Measurements from ENCODE around the gene PLEKHO1. TPM values are rescaled to one million over a fixed set of nuclear protein-coding genes. Genes with fewer than 3 reads are reported as not detected.

The PLEKHO1 gene
- total and polyA plus RNA-seq, 2 of the 4 experiments (the other 2 are of a cell fraction): 51.4 to 56.0 TPM

GRCh38 chr1:150132372-150132771 is 17.3 kb upstream of the PLEKHO1 start:
- dilution Hi-C loops (cut with HindIII; ENCODE audit: low sequenced_read_pairs, unreplicated experiment) (no loop called here), in situ Hi-C loops (cut with MboI; ENCODE audit: low sequenced_read_pairs) (no loop called here), intact Hi-C loops (cut with micrococcal nuclease) (no loop called here)
- H2BK15ac ChIP-seq (ENCODE audit: low read depth, low read length): no peak overlapping the region
- H4K5ac ChIP-seq (ENCODE audit: low read depth, low read length): no peak overlapping the region
- no peak overlapping the region for H3K4ac ChIP-seq (ENCODE audit: low read depth, low read length)
- no peak overlapping the region for H3K14ac ChIP-seq (replicated peaks; ENCODE audit: low read depth, low read length)
- TF ChIP-seq BHLHE40 (IDR thresholded peaks at IDR 0.05; ENCODE audit: low read depth, low read length): no peak
- TF ChIP-seq RAD21 (IDR thresholded peaks at IDR 0.05; ENCODE audit: low read length): no peak
- TF ChIP-seq USF2 (IDR thresholded peaks at IDR 0.05; ENCODE audit: low read depth, low read length): no peak
- H3K23ac ChIP-seq (ENCODE audit: low read depth, low read length): no peak overlapping the region
- no CpG with 5 or more reads among the region's 1 CpG for WGBS, 2 experiments (ENCODE audit: extremely low coverage in 2 of 2, insufficient read length in 1 of 2)
- no peaks in the 10 kb centered on the region for H3K9me3 ChIP-seq (ENCODE audit: control insufficient read depth, insufficient read depth, low read length)
- no peak overlapping the region for H3K27ac ChIP-seq (ENCODE audit: insufficient read depth, low read length)
- ChIA-PET POLR2A (ENCODE audit: unreplicated experiment) (no interaction called here), CTCF (no interaction called here)
- H4K91ac ChIP-seq (ENCODE audit: insufficient read depth, low read depth, low read length): no peak overlapping the region
- no peaks in the 10 kb centered on the region; a peak in 2 of 4 replicates for H3K79me1 ChIP-seq (ENCODE audit: low read depth in 1 of 2, low read length in 2 of 2)
- no peak overlapping the region for H4K8ac ChIP-seq (ENCODE audit: low read depth in 2 of 2, low read length in 2 of 2)
- H3K9ac ChIP-seq (ENCODE audit: low read depth, low read length): no peak overlapping the region
- H3K56ac ChIP-seq (ENCODE audit: extremely low read depth, insufficient read depth, low read length): no peak overlapping the region
- H3K4me1 ChIP-seq (ENCODE audit: control insufficient read depth, insufficient read depth, low read length): peaks cover 6% of the 10 kb centered on the region
- no peak overlapping the region for H2BK120ac ChIP-seq (ENCODE audit: low read depth, low read length)
- H4K20me1 ChIP-seq (ENCODE audit: insufficient read depth, low read length): no peaks in the 10 kb centered on the region
- H2AK9ac ChIP-seq (replicated peaks; ENCODE audit: low read depth, low read length, poor library complexity): no peak overlapping the region
- no peak overlapping the region for H2AFZ ChIP-seq (replicated peaks; ENCODE audit: low read length, poor library complexity)
- ATAC-seq (ENCODE audit: low read depth): no peak
- peak; percentile 18 for DNase-seq
- no peak overlapping the region for H3K4me2 ChIP-seq (ENCODE audit: low read depth, low read length)
- H2AK5ac ChIP-seq (ENCODE audit: low read depth, low read length): no peak overlapping the region
- H2BK20ac ChIP-seq (ENCODE audit: low read depth, low read length): no peak overlapping the region
- H2BK5ac ChIP-seq (ENCODE audit: low read depth, low read length, poor library complexity, severe bottlenecking): no peak overlapping the region
- no TSS peak for BruUV-seq (replicated peaks)
- 0 out of 2 replicates have a peak, but pooled peaks cover 2% of the 10 kb centered on the region for H3K36me3 ChIP-seq (ENCODE audit: control insufficient read depth, insufficient read depth, low read length)
- H3K18ac ChIP-seq (ENCODE audit: low read depth, low read length): no peak overlapping the region
- H3K9me1 ChIP-seq (ENCODE audit: insufficient read depth, low read length): no peaks in the 10 kb centered on the region
- no peaks in the 10 kb centered on the region for H3K27me3 ChIP-seq (ENCODE audit: control insufficient read depth, insufficient read depth, low read length)
- H3K4me3 ChIP-seq (ENCODE audit: insufficient read depth, low read depth, low read length): no peak overlapping the region
